WERI-Rb-1 (cell line): Measurements from ENCODE around the gene SAMHD1.
A peak's percentile ranks its signal among the peaks of the same experiment; 100 is the strongest.

Experiments used
- DNase-seq: peaks from one replicate; pipeline ENCODE4 v3.0.0-alpha.2; 2020
- H3K27ac ChIP-seq: fragments of 250-450 bp; sonication (Bioruptor Pico); 2 replicates; pipeline ENCODE4 v1.5.1; 2020; ENCODE audit warnings: mild to moderate bottlenecking, moderate library complexity
- H3K27me3 ChIP-seq: fragments of 250-450 bp; sonication (Bioruptor Pico); 2 replicates; pipeline ENCODE4 v1.5.1; 2021; ENCODE audit warnings: mild to moderate bottlenecking, low read depth, moderate library complexity; ENCODE audit not compliant: insufficient read depth, severe bottlenecking
- H3K36me3 ChIP-seq: fragments of 250-450 bp; sonication (Bioruptor Pico); 2 replicates; pipeline ENCODE4 v1.5.1; 2020; ENCODE audit warnings: mild to moderate bottlenecking, moderate library complexity
- H3K4me3 ChIP-seq: 2 replicates; pipeline ENCODE4 v1.5.1; 2011; ENCODE audit warnings: low read depth, mild to moderate bottlenecking, control low read depth, low read length
- H3K9me3 ChIP-seq: fragments of 250-450 bp; sonication (Bioruptor Pico); 2 replicates; pipeline ENCODE4 v1.5.1; 2021; ENCODE audit warnings: mild to moderate bottlenecking, moderate library complexity; ENCODE audit not compliant: severe bottlenecking
- CTCF ChIP-seq: IDR thresholded peaks from 2 replicates; pipeline ENCODE4 v1.5.1; 2011; ENCODE audit warnings: low read depth, mild to moderate bottlenecking, control low read depth, inconsistent platforms, low read length

The SAMHD1 gene

GRCh38 chr20:36991703-36992102 is 40.2 kb upstream of the SAMHD1 start:
- no peak for DNase-seq
- no peak for TF ChIP-seq CTCF
- no peaks in the 10 kb centered on the region for H3K27me3 ChIP-seq
- peaks cover 23% of the 10 kb centered on the region for H3K36me3 ChIP-seq
- H3K4me3 ChIP-seq = no peak overlapping the region
- no peaks in the 10 kb centered on the region for H3K9me3 ChIP-seq
- H3K27ac ChIP-seq = no peak overlapping the region

- no peak for TF ChIP-seq CTCF
- H3K4me3 ChIP-seq = no peak overlapping the region
- no peaks in the 10 kb centered on the region for H3K27me3 ChIP-seq
- DNase-seq = no peak
- peaks cover 2% of the 10 kb centered on the region for H3K9me3 ChIP-seq
- H3K27ac ChIP-seq = no peak overlapping the region
- peaks cover 8% of the 10 kb centered on the region for H3K36me3 ChIP-seq
Measured at GRCh38 chr20:36989797-36990196, 38.3 kb upstream of the SAMHD1 start.

GRCh38 chr20:36988494-36988966 is 37.0 kb upstream of the SAMHD1 start:
- no peak for TF ChIP-seq CTCF
- no peak overlapping the region for H3K27ac ChIP-seq
- no peaks in the 10 kb centered on the region for H3K27me3 ChIP-seq
- no peak overlapping the region for H3K4me3 ChIP-seq
- peaks cover 4% of the 10 kb centered on the region for H3K9me3 ChIP-seq
- no peak for DNase-seq
- H3K36me3 ChIP-seq = no peaks in the 10 kb centered on the region

GRCh38 chr20:36984257-36984638 is 32.7 kb upstream of the SAMHD1 start:
- no peak for TF ChIP-seq CTCF

GRCh38 chr20:36975099-36975818 is 23.8 kb upstream of the SAMHD1 start:
- Histone ChIP-seq H3K9me3 (no peaks in the 10 kb centered on the region), H3K27me3 (no peaks in the 10 kb centered on the region), H3K4me3 (no peak overlapping the region), H3K36me3 (no peaks in the 10 kb centered on the region), H3K27ac (no peak overlapping the region)
- no peak for DNase-seq
- no peak for TF ChIP-seq CTCF

More at GRCh38 chr20:36984257-36984638, 32.7 kb upstream of the SAMHD1 start:
- peaks cover 4% of the 10 kb centered on the region for H3K9me3 ChIP-seq
- H3K27ac ChIP-seq = peak overlapping the region; percentile 45; the same call in 1 of the 2 replicates
- no peaks in the 10 kb centered on the region for H3K36me3 ChIP-seq
- no peaks in the 10 kb centered on the region for H3K27me3 ChIP-seq
- H3K4me3 ChIP-seq = no peak overlapping the region
- peak; percentile 60 for DNase-seq

GRCh38 chr20:36974660-36975059 is 23.2 kb upstream of the SAMHD1 start:
- H3K9me3 ChIP-seq = no peaks in the 10 kb centered on the region
- no peaks in the 10 kb centered on the region for H3K27me3 ChIP-seq
- DNase-seq = no peak
- no peaks in the 10 kb centered on the region for H3K36me3 ChIP-seq
- no peak overlapping the region for H3K27ac ChIP-seq
- H3K4me3 ChIP-seq = no peak overlapping the region
- no peak for TF ChIP-seq CTCF
